ENCODE data around the gene CRISPLD2.
"Not testable (repeated sequence)": the region's sequence is repeated elsewhere in the genome, so short reads cannot be mapped to it uniquely, and the experiment has no call there.

Gene CRISPLD2

DNA sequence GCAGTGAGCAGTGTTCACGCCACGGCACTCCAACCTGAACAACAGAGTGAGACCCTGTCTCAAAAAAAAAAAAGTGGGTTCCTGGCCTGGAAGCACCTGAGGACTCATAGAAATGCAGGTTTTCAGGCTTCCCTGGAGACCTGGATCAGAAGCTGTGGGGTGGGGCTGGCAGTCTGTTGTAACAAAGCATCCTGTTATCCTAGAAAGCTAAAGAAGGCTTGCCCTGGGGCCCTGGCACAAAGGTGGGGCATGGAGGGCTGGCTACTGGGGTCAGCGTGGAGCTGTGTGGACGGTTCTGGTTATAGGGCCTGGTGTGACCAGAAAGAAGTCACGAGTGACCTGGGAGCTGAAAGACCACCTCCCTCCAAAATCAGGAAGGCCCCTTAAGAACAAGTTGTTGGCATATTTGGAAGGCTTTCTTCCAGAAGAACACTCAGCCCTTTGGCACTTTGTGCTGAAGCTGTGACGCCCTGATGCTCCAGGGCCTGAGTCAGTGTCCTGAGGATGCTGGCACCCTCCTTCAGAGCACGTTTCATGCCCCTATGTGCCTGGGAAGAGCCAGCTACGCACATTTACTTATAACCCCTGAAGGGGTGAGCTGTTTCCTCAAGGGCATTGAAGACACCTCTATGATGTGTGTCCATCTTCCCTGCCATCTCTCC lies 6.2 kb downstream of the CRISPLD2 start:
- H3K27ac Mint-ChIP-seq, result no peak overlapping the region
- H3K4me3 Mint-ChIP-seq, result no peak overlapping the region
- no peaks in the 10 kb centered on the region for H3K36me3 Mint-ChIP-seq
- H3K27me3 Mint-ChIP-seq, result no peaks in the 10 kb centered on the region
- no peaks in the 10 kb centered on the region for H3K9me3 Mint-ChIP-seq
- H3K4me1 Mint-ChIP-seq, result peaks cover 3% of the 10 kb centered on the region

GRCh38 chr16:84826558-84826941 lies 6.8 kb downstream of the CRISPLD2 start:
- Mint-ChIP-seq H3K4me1 (no peaks in the 10 kb centered on the region), H3K27ac (no peak overlapping the region), H3K9me3 (no peaks in the 10 kb centered on the region), H3K27me3 (no peaks in the 10 kb centered on the region), H3K36me3 (no peaks in the 10 kb centered on the region), H3K4me3 (no peak overlapping the region)

- Mint-ChIP-seq H3K36me3 (no peaks in the 10 kb centered on the region), H3K27me3 (no peaks in the 10 kb centered on the region), H3K4me3 (no peak overlapping the region), H3K9me3 (no peaks in the 10 kb centered on the region), H3K27ac (no peak overlapping the region), H3K4me1 (no peaks in the 10 kb centered on the region)
Observed at GRCh38 chr16:84827131-84827574, 7.4 kb downstream of the CRISPLD2 start.

DNA sequence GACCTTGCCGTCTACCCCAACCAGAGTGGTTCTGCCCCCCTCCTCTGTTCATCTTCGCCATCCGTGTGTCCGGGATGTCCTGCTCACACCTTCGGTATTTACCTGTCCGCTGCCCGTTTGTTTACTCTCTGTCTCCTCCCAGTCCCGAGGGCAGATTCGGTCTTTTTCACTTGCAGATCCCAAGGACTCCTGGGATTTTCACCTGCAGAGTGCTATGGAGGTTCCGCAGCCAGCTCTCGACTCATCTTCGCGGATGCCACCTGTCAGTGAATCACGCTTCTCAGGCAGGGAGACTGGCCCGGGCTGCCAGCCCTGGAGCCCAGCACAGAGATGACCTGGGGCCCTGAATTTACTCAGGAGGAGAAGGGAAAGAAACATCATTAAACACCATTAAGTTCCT lies 8.1 kb downstream of the CRISPLD2 start:
- Mint-ChIP-seq H3K4me3 (no peak overlapping the region), H3K27ac (no peak overlapping the region), H3K9me3 (no peaks in the 10 kb centered on the region), H3K36me3 (no peaks in the 10 kb centered on the region), H3K4me1 (no peaks in the 10 kb centered on the region), H3K27me3 (no peaks in the 10 kb centered on the region)

- Mint-ChIP-seq H3K9me3 (no peaks in the 10 kb centered on the region), H3K4me3 (no peak overlapping the region), H3K4me1 (no peaks in the 10 kb centered on the region), H3K27ac (no peak overlapping the region), H3K36me3 (no peaks in the 10 kb centered on the region), H3K27me3 (no peaks in the 10 kb centered on the region)
Observed at GRCh38 chr16:84828322-84828721, 8.5 kb downstream of the CRISPLD2 start.

- H3K4me3 Mint-ChIP-seq, result no peak overlapping the region
- no peaks in the 10 kb centered on the region for H3K9me3 Mint-ChIP-seq
- no peak overlapping the region for H3K27ac Mint-ChIP-seq
- H3K27me3 Mint-ChIP-seq, result no peaks in the 10 kb centered on the region
- H3K4me1 Mint-ChIP-seq, result no peaks in the 10 kb centered on the region
- H3K36me3 Mint-ChIP-seq, result no peaks in the 10 kb centered on the region
Observed at GRCh38 chr16:84829168-84829965, 9.6 kb downstream of the CRISPLD2 start.

DNA sequence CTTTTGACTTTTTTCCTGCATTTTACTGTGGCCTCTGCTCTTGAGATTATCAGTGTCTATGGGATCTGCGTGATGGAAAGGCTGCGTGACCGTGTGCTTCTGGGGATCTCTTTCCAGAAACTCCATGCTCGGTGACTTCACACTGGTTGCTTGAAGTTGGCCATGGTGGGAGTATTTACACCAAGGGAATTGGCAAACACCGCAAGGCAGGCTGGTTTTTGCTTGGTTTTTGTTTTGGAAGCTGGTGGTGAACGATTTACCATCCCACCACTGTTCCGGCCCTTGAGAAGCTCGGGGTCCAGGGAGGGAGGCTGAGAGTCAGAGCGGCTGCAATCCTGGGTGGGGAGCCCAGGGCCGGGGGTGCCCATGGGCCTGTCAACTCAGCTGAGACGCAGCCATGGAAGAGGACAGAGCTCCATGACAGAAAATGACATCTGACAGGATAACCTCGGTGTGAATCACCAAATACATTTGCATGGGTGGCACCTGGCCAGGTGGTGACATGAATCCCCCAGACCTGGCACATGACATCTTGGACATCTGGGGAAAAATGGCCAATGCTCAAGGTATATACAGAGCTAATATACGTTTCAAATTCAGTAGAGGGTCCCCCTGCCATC lies 11.1 kb downstream of the CRISPLD2 start:
- Mint-ChIP-seq H3K4me1 (no peaks in the 10 kb centered on the region), H3K4me3 (no peak overlapping the region), H3K36me3 (no peaks in the 10 kb centered on the region), H3K27ac (no peak overlapping the region), H3K9me3 (no peaks in the 10 kb centered on the region), H3K27me3 (no peaks in the 10 kb centered on the region)

GRCh38 chr16:84831728-84832127 lies 11.9 kb downstream of the CRISPLD2 start:
- H3K36me3 Mint-ChIP-seq, H3K9me3 Mint-ChIP-seq, H3K4me3 Mint-ChIP-seq, H3K27me3 Mint-ChIP-seq, H3K4me1 Mint-ChIP-seq, H3K27ac Mint-ChIP-seq: not testable (repeated sequence)

DNA sequence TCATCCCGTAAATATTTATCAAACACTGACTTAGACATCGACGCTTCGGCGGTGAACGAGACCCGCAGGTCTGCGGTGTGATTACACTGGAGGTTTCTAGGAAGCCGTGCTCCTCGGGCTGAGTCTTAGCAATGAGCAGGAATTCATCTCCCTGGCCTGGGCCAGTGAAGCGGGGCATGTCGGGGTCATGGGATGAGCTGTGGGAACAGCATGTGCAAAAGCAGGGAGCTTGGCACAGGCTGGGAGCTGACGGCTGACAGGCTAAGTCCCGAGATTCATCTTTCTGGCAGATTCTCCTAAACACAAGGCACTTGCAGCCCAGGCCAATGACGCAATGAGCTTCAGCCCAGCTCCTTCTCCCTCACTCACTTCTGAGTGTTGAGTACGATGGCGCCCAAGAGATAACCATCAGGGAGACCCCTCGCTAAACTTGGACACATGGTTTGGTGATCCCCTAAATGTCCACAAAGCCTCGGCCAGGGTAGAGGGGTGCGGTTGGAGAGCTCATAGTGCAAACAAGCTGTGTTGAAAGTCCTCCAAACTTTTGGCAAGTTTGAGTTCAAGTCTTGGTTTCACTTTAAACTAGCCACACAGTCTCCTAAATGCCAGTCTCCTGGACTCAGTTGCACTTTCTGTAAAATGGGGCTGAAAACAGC lies 12.8 kb downstream of the CRISPLD2 start:
- Mint-ChIP-seq H3K27me3 (no peaks in the 10 kb centered on the region), H3K36me3 (no peaks in the 10 kb centered on the region), H3K4me1 (no peaks in the 10 kb centered on the region), H3K9me3 (no peaks in the 10 kb centered on the region), H3K4me3 (no peak overlapping the region), H3K27ac (no peak overlapping the region)

- no peaks in the 10 kb centered on the region for H3K9me3 Mint-ChIP-seq
- H3K36me3 Mint-ChIP-seq, result no peaks in the 10 kb centered on the region
- no peaks in the 10 kb centered on the region for H3K27me3 Mint-ChIP-seq
- no peak overlapping the region for H3K4me3 Mint-ChIP-seq
- H3K4me1 Mint-ChIP-seq, result no peaks in the 10 kb centered on the region
- H3K27ac Mint-ChIP-seq, result no peak overlapping the region
Observed at GRCh38 chr16:84833144-84833500, 13.3 kb downstream of the CRISPLD2 start.

DNA sequence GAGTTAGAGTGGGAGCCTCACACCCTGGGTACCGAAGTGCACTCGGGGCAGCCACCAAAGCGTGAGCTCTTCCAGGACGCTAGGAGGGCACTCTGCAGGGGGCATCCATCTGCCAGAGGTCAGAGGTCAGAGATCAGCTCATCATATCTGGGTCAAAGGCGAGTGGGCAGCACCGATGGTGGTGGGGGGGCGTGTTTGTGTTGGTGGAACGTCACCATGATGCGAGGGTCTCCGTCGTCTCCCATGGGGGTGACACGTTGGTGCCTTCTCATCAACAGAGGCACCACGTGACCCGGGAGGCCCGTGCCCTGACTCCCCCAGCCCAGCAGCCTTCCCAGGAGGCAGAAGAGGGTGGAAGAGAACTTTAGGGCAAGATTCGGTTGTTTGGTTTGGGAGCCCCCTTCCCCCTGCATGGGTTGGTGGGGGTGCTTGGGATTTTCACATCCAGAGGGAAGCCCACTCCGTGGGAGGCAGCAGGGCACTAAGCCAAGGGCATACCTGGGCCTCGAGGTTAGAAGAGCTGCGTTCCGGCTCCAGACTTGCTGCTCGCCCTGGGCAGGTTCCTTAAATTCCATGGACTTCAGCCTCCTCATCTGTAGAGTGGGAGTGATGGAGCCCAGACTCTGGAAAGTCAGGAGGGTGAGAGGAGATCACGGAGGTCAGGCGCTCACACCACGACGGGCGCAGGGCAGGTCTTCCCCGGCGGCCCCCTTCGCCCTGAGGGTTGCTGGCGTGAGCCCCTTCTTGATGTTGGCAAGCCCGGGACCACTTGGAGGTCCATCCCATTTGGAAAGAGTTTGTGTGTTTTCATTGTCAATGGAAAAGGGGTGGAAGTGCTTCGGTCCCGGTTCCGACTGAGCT lies 14.0 kb downstream of the CRISPLD2 start:
- no peaks in the 10 kb centered on the region for H3K27me3 Mint-ChIP-seq
- no peak overlapping the region for H3K27ac Mint-ChIP-seq
- no peaks in the 10 kb centered on the region for H3K9me3 Mint-ChIP-seq
- H3K4me3 Mint-ChIP-seq, result no peak overlapping the region
- H3K4me1 Mint-ChIP-seq, result no peaks in the 10 kb centered on the region
- H3K36me3 Mint-ChIP-seq, result no peaks in the 10 kb centered on the region

- Mint-ChIP-seq H3K4me3 (no peak overlapping the region), H3K4me1 (no peaks in the 10 kb centered on the region)
Observed at GRCh38 chr16:84834403-84834772, 14.6 kb downstream of the CRISPLD2 start.

DNA sequence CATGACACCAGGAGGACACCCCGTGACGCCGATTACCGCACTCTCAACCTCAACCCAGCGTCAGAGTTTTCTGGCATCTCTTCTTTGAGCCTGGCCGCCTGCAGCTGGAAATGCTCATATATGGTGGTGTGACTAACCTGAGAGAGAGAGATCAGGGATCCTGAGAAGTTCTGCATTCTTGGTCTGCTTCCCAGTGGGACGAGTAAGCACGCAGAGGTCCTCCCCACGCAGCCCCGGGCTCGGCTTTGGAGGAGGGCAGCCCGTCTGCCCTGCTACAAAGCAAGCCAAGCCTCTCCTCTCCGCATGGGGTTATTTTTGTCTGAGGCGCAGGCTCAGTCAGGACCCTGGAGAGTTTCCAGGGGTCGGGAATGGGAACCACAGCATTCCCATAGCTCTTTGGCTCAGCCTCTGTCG lies 16.5 kb downstream of the CRISPLD2 start:
- H3K36me3 Mint-ChIP-seq, result no peaks in the 10 kb centered on the region
- no peaks in the 10 kb centered on the region for H3K9me3 Mint-ChIP-seq
- peaks cover 6% of the 10 kb centered on the region for H3K4me1 Mint-ChIP-seq
- no peak overlapping the region for H3K4me3 Mint-ChIP-seq
- no peak overlapping the region for H3K27ac Mint-ChIP-seq
- peaks cover 6% of the 10 kb centered on the region for H3K27me3 Mint-ChIP-seq

More at GRCh38 chr16:84834403-84834772, 14.6 kb downstream of the CRISPLD2 start:
- Mint-ChIP-seq H3K27ac (no peak overlapping the region), H3K36me3 (no peaks in the 10 kb centered on the region), H3K9me3 (no peaks in the 10 kb centered on the region), H3K27me3 (no peaks in the 10 kb centered on the region)

DNA sequence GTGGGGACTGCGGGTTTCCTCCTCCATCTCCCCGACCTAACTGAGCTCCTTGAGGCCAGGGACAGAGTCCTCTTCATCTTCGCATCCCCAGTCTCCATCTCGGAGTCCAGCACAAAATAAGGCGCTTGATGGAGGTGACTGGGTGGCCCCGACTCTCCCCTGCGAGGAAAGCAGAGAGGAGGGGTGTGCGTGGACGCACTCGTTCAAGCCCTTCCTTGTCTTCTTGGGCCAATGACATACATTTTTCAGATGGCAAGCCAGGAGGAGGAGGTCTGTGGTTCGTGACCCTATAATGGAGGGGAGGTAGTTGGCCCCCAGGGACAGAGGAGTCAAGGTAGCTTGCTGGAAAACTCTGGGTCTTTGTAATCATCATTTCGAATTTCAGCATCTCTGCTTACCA lies 17.2 kb downstream of the CRISPLD2 start:
- Mint-ChIP-seq H3K9me3 (no peaks in the 10 kb centered on the region), H3K4me1 (peaks cover 11% of the 10 kb centered on the region), H3K4me3 (no peak overlapping the region), H3K36me3 (no peaks in the 10 kb centered on the region), H3K27me3 (peaks cover 9% of the 10 kb centered on the region), H3K27ac (no peak overlapping the region)

DNA sequence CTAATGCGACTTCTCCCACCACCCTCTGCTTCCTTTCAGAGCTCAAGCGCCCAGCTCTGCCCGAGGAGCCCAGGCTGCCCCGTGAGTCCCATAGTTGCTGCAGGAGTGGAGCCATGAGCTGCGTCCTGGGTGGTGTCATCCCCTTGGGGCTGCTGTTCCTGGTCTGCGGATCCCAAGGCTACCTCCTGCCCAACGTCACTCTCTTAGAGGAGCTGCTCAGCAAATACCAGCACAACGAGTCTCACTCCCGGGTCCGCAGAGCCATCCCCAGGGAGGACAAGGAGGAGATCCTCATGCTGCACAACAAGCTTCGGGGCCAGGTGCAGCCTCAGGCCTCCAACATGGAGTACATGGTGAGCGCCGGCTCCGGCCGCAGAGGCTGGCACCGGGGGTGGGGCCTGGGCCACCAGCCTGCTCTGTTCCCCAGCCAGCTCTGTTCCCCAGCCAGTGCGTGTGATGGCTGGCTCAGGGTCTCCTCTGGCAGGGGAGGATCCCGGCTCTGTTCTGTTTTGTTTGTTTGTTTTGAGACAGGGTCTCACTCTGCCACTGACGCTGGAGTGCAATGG lies 18.7 kb downstream of the CRISPLD2 start:
- Mint-ChIP-seq H3K4me1 (peaks cover 11% of the 10 kb centered on the region), H3K36me3 (no peaks in the 10 kb centered on the region), H3K9me3 (no peaks in the 10 kb centered on the region), H3K27me3 (peaks cover 9% of the 10 kb centered on the region), H3K27ac (no peak overlapping the region), H3K4me3 (no peak overlapping the region)

All from activated naive CD4-positive, alpha-beta T cell treated with anti-CD3 and anti-CD28 coated beads, Interleukin-2, amount 50 U/mL, for 24 hours (primary cell).